ENCODE measurements around the gene KLF3.
"Not testable (repeated sequence)": the region's sequence is repeated elsewhere in the genome, so short reads cannot be mapped to it uniquely, and the experiment has no call there.

Gene KLF3

DNA sequence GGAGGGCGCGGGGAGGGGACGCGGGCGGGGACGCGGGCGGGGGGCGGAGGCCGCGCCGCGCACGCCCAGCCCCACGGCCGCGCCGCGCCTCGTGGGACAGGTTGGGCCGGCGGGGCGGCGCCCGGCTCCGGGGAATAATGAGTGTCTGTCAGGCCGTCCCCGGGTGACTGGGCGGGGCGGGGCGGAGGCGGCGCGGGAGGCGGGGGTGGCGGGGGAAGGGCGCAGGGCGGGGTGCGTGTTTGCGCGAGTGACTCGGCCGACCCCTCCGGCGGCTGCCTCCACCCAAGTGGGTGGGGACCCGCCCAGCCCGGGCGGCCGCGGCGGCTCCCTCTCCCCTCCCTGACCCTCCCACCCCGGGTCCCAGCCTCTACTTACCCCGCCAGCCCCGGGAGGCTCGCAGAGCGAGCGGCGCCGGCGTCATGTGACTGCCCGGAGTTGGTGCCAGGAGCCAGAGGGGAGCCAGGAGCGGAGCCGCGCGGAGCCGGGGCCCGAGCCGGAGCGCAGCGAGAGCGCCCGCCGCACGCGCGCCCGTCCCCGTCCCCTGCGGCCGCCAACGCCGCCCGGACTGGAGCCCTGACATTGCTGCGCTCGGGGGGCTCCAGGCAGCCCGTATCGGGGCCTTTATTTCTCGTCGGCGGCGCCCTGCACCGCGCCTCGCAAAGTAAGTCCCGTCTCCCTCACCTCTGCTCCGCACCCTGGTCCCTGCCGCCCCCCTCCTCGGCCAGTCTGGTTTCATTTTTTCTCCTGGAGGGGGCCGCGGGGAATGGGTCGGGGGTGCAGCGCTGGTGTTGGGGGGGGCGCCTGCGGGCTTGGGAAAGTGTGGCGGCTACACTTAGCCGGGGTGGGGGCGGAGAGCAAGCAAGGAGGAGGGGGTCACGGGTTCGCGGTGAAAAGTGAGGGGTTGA is at the start of gene KLF3:
Gene KLF3 (plus strand): TSS at position 399 of the 905 bp plus-strand sequence. CDS start 16,427 bp downstream, outside the sequence.
- peak; percentile 69 to 99 (median 90) for DNase-seq

DNA sequence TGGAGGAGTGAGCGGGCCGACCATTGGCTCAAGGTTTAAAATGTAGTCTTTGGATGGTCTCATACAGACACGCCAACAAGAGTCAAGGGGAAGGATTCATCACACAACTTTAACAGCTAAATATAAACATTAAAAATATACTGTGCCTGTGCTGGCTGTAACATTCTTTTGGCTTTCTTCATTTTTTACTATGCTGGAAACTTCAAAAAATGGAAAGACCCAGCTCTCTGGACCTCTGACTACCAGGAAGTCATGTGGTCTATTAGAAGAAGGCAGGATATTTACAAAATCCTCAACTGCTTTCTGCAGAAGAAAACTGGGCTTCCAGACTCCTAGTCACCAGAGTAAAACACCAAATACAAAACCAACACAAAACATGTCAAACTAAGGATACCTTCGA is 49.8 kb upstream of the KLF3 start:
- no peak for DNase-seq

- DNase-seq: no peak
Measured at GRCh38 chr4:38615847-38616246, 48.2 kb upstream of the KLF3 start.

DNA sequence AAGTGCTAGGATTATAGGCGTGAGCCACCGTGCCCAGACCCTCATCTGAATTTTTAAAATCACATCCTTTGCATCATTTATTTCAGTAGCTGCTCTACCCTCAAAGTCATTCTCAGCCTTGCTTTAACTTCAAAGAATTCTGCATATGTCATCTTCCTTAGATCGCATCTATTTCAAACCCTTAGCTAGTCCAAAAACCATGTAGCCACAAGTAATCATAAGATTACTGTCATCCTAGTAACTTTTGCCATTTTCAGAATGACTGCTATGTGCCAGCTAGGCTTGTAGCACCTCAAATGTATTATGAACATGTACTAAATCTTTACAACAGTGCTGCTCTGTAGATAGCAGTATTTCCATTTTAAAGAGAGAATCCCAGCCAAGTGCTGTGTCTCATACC is 45.5 kb upstream of the KLF3 start:
- DNase-seq: no peak

- DNase-seq: no peak
Measured at GRCh38 chr4:38619316-38619715, 44.7 kb upstream of the KLF3 start.

GRCh38 chr4:38620065-38620464 is 43.9 kb upstream of the KLF3 start:
- DNase-seq: no peak

GRCh38 chr4:38620527-38621027 is 43.4 kb upstream of the KLF3 start:
- DNase-seq: no peak

DNA sequence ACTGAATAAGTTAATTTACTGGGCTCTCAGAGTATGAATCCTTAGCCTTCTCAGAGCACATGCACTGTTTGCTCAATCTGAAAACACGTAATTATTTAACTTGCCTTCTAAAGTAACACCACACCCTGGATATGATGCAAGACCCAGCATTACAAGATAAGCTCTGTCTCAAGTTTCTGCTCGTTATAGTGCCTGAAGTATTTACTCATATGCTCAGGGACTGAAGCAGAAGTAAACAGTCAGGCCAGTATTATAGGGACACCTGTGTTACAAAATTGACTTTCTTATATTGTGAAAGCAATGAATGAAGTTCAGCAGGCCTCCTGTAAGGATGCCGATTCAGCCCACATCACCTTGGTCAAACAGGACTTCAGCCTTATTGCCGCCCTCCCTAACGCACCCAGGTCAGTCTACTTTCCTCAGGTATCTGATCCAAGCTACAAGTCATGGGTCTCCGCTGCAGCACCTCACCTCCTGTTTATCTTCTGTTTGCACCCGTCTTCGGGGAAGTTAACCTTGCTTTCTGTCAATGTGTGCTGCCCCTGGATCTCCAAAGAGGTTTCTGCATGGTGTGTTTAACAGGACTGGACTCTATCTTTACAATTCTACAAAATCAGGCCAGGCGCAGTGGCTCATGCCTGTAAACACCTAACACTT is 42.8 kb upstream of the KLF3 start:
- DNase-seq: no peak

DNA sequence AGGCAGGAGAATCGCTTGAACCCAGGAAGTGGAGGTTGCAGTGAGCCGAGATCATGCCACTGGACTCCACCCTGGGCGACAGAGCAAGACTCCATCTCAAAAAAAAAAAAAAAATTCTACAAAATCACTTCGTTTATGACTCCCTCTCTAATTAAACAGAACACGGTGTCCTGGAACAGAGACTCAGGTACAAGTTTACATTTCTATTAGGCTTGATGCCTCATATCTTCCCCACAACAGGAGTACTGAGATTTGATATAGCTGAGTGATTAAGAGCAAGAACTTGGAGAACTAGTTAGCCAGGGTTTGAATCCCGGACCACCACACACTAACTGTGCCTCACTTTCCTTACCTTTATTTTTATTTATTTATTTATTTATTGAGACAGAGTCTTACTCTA is 42.2 kb upstream of the KLF3 start:
- no peak for DNase-seq

- DNase-seq: not testable (repeated sequence)
Measured at GRCh38 chr4:38622340-38622739, 41.7 kb upstream of the KLF3 start.

DNA sequence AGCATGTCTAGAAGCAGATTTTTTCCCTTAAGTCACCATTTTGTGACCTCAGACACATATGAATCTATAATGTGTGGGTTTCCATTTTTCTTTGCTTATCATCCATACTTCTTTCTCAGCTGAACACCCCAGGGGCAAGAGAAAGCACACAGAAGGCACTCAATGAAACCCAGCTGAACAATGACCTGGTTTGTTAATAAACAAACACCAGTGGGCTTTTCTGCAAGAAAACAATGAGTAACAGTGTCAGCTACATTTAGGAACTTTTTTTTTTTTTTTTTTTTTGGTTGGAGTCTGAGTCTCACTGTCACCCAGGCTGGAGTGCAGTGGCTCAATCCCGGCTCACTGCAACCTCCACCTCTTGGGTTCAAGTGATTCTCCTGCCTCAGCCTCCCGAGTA is 40.7 kb upstream of the KLF3 start:
- no peak for DNase-seq

- no peak for DNase-seq
Measured at GRCh38 chr4:38624311-38624710, 39.7 kb upstream of the KLF3 start.

DNA sequence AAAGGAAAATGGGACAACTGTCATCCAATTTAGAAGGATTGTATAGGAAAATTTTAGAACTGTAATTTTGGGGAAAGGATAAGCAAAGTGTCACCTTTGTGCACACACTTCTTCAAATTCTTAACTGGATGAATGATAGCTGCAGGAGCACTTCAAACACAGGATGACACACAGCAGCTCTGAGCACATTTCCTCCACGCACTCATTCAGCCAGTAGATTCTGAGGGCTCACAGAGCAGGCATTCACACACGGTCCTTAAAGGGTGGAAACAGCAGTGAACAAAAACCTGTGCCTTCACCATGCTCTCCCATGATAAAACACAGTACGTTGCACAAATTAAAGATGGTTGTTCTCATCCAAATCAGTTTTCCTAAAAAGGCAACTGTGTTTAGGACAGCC is 38.5 kb upstream of the KLF3 start:
- DNase-seq: no peak

DNA sequence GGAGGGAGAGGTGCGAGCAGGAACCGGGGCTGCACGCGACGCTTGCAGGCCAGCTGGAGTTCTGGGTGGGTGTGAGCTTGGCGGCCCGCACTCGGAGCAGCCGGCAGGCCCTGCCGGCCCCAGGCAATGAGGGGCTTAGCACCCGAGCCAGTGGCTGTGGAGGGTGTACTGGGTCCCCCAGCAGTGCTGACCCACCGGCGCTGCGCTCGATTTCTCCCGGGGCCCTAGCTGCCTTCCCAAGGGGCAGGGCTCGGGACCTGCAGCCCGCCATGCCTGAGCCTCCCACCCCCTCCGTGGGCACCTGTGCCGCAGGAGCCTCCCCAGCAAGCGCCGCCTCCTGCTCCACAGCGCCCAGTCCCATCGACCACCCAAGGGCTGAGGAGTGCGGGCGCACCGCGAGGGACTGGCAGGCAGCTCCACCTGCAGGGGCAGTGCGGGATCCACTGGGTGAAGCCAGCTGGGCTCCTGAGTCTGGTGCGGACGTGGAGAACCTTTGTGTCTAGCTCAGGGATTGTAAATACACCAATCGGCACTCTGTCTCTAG is 37.0 kb upstream of the KLF3 start:
- not testable (repeated sequence) for DNase-seq

DNA sequence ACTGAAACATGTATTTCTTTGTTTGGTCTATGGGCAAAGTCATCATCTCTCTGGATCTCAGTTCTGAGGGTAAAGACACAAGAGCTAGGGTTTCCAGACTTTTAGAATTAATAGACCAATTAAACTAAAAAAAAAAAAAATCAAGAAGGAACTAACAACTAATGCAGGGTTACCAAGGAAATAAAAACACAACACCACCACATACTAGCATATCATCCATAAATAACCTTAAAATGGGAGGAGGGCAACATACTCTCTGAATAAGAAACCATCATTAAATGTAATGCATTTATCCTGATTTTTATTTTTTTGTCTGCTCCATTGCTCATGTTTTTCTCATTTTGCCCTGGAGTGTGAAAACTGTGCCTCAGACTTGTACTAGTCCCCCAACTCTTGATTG is 33.5 kb upstream of the KLF3 start:
- no peak for DNase-seq

DNA sequence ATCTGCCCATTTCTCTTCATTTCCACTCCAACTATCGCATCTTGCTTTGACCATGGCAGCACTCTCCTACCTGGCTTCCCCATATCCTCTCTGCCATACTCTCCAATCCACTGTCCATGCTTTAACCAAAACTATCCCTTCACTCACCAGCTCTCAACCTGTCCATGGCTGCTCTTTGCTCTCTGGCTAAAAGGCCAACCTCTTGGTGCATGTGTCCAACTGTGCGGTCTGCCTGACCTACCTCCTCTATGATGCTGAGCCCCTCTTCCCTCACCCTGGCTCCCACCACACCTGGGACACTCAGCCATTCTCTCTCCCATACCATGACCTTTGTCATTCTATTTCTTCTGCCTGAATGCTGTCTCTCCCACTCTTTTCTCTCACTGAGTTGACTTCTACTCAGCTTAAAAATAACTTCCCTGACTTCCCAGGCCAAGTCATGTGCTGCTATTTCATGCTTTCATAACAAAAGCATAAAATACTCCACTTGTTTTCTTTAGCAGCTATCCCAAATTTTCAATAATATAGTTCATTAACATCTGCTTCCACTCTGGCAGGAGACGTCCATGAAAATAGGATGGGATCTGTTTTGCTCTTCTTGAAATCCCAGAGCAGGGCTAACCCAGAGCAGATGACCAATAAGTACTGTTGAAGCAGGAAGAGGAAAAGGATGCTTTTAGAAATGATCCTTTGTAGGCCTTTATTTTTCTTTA is 29.8 kb upstream of the KLF3 start:
- no peak for DNase-seq

DNA sequence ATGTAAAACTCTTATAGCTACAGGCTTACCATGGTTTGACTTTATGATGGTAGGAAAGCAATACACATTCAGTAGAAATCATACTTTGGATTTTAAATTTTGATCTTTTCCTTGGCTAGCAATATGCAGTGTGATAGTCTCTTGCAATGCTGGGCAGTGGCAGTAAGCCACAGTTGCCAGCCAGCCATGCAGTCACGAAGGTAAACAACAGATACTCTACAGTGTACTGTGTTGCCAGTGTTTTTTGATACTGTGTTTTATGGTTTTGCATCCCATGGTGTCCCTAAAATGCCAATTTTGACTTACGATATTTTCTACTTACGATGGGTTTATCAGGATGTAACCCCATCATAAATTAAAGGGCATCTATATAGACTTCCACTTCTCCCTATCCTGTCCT is 24.8 kb upstream of the KLF3 start:
- no peak for DNase-seq

DNA sequence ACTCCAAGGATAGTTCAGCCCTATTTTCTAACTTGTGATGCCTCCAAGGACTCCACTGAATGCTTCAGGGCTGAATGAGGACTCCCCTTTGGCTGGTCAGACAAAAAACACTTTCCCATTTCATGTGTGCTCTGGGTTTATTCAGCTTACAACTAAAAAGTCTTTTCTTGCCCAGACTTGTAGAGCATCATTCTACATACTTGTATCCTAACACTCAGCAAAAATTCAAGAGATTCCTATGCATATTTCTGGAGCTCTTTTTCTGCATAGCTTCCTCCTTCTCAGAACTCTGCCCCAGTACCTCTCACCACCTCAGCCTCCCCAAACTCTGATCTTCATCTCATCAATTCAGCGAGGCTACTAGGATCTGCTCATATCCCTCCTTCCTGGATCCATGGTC is 22.2 kb upstream of the KLF3 start:
- DNase-seq: no peak

DNA sequence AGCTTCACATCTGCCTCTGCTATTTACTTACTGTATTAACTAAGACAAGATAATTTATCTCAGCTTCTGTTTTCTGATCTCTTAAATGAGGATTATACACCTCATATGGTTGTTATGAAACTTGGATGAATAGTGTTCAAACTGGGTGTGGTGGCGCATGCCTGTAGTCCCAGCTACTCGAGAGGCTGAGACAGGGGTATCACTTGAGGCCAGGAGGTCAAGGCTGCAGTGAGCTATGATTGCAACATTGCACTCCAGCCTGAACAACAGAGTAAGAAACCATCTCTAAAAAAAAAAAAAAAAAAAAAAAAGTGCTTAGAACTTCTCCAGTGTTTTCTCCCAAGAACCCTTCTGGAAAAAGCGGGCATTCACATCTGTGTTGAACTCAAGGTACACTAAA is 19.8 kb upstream of the KLF3 start:
- no peak for DNase-seq

- no peak for DNase-seq
Measured at GRCh38 chr4:38647101-38647819, 16.7 kb upstream of the KLF3 start.

- DNase-seq: no peak
Measured at GRCh38 chr4:38650133-38650532, 13.9 kb upstream of the KLF3 start.

DNA sequence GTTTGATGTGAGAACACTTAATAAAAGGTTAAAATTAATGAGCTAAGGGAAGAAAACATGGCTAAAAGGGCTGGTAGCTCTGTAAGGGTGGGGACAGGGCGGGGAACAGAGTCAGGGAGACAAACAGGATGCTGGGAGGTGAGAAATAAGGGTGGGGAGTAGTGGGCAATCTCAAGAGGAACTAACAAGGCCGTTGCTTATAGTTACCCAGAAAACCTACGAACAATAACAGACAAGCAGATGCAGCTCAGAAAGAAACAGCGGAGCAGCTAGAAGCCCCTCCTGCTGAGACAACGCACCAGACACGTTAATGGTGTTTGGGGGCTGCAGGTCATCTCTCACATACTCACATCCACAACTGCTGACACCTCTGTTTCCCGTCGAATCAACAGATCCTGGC is 9.7 kb upstream of the KLF3 start:
- DNase-seq: no peak

Measured in C1 segment of cervical spinal cord (tissue), 14 donors.